HL-60 (cell line): ENCODE results near the gene PDIA4.

ENCODE experiments used
- CTCF ChIP-seq: IDR thresholded peaks from one replicate; pipeline ENCODE4 v1.5.1; 2011; ENCODE audit warnings: low read length, control low read depth, inconsistent platforms; ENCODE audit not compliant: insufficient read depth
- GABPA ChIP-seq: IDR thresholded peaks from 2 replicates; pipeline ENCODE4 v1.6.1; 2012; ENCODE audit warnings: low read depth
- REST ChIP-seq: IDR thresholded peaks from 2 replicates; pipeline ENCODE4 v1.6.1; 2012; ENCODE audit warnings: low read depth; ENCODE audit not compliant: insufficient replicate concordance

GRCh38 chr7:149003560-149004305 is 24.6 kb downstream of the PDIA4 start:
- TF ChIP-seq CTCF (no peak), REST (no peak), GABPA (no peak)
